Esophagus muscularis mucosa (tissue), 4 donors: ENCODE results near the gene EHD2. TPM values are rescaled to one million over a fixed set of nuclear protein-coding genes. Genes with fewer than 3 reads are reported as not detected.

Experiments used
- DNase-seq: peaks from one replicate; pipeline ENCODE4 v3.0.0-alpha.2; 2017; ENCODE audit errors: extremely low spot score
- H3K27ac ChIP-seq, 4 donors: fragments of 200-600 bp; sonication (generic); replicated peaks in 1 of 4; 1 replicate in 3 of 4; 2 replicates in 1 of 4; pipeline ENCODE4 v1.5.1; 2016 to 2019; ENCODE audit warnings: mild to moderate bottlenecking in 1 of 4
- H3K27me3 ChIP-seq, 4 donors: fragments of 200-600 bp; sonication (generic); one replicate each; pipeline versions ENCODE4 v1.5.1 to v1.6.0; 2016 to 2019
- H3K36me3 ChIP-seq, 4 donors: fragments of 200-600 bp; sonication (generic); one replicate each; pipeline ENCODE4 v1.5.1; 2016 to 2019
- H3K4me1 ChIP-seq, 4 donors: fragments of 200-600 bp; sonication (generic); one replicate each; pipeline ENCODE4 v1.5.1; 2016 to 2019
- H3K4me3 ChIP-seq, 4 donors: fragments of 200-600 bp; sonication (generic); 1 replicate in 2 of 4; 2 replicates in 2 of 4; pipeline ENCODE4 v1.5.1; 2016 to 2019; ENCODE audit warnings: mild to moderate bottlenecking in 4 of 4, moderate library complexity in 1 of 4
- H3K9me3 ChIP-seq, 4 donors: fragments of 200-600 bp; sonication (generic); 1 replicate in 3 of 4; 2 replicates in 1 of 4; pipeline ENCODE4 v1.5.1; 2016 to 2019
- EP300 ChIP-seq: sonication (generic); formaldehyde crosslinking; IDR thresholded peaks from one replicate; pipeline ENCODE4 v1.6.1; 2017; ENCODE audit warnings: antibody characterized with exemption
- POLR2A ChIP-seq: fragments of 450-650 bp; IDR thresholded peaks from one replicate; pipeline ENCODE4 v1.6.1; 2017; ENCODE audit warnings: antibody characterized with exemption, moderate library complexity, mild to moderate bottlenecking, low read depth
- POLR2AphosphoS5 ChIP-seq, 2 donors: sonication (generic); formaldehyde crosslinking; IDR thresholded peaks; one replicate each; pipeline ENCODE4 v1.6.1; 2017; ENCODE audit warnings: antibody characterized with exemption in 2 of 2
- WGBS: methylation state at CpG from one replicate; pipeline ENCODE4 v1.1.5; 2018; 5-methylcytosine and 5-hydroxymethylcytosine counted together
- intact Hi-C: fragments of 100-400 bp; cut with DNase I; formaldehyde crosslinking; loops from one replicate; pipeline ENCODE4 v1.15.1; 2023
- total RNA-seq, 4 donors: library from RNA; depleted of rRNA; stranded (reverse); fragments of >200 nt; gene quantifications; one replicate each; pipeline versions ENCODE4 v1.1.0 to v1.2.1, GENCODE V29; 2016
- TF ChIP-seq, protein P1 (sequence below), 3 experiments: fragments of 200-600 bp in 2 of 3; fragments of 450-650 bp in 1 of 3; sonication (generic) in 2 of 3; IDR thresholded peaks; one replicate each; pipeline ENCODE4 v1.5.1; 2017 to 2019; ENCODE audit warnings: antibody characterized with exemption in 3 of 3, mild to moderate bottlenecking in 2 of 3, moderate library complexity in 1 of 3

Gene EHD2
- total RNA-seq, 4 donors from 2014 or later, result 154 to 444 (median 250) TPM

DNA sequence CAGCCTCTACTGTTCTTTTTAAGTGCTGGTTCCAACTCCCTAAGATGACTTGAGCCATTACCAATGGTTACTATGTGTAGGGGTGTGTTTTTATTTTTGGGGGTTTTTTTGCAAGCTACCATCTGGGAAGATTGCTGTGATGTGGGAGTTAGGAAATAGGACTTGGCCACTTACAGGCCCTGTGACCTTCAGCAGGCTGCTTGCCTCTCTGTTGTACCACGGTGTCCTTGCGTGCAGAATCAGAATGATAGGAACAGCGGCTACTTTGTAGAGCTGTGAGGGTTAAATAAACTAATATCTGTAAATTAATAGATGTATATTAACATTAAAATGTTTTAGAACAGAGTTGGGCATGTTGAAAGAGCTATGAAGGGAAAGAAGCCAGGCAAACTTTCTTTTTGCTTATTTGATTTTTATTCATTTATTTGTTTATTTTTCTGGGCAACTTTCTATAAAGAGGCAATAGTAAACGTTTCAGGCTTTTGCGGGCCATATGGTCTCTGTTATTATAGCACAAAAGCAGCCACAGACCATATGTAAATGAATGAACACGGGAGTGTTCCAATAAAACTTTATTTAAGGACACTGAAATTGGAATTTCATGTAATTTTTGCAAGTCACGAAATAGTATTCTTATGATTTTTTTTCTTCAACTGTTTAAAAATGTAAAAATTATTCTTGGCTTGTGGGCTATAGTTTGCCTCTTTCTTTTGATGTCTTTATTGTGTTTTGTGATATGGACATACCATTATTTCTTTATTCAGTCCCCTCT is 26.4 kb upstream of the EHD2 start:
- Histone ChIP-seq H3K27me3 (no peaks in the 10 kb centered on the region), H3K36me3 (peaks cover 0 to 46% (median 30%) of the 10 kb centered on the region in 4 donors), H3K9me3 (no peaks in the 10 kb centered on the region), H3K4me1 (no peaks in the 10 kb centered on the region), H3K4me3 (no peak overlapping the region), H3K27ac (no peak overlapping the region)
- TF ChIP-seq, protein P1, sequence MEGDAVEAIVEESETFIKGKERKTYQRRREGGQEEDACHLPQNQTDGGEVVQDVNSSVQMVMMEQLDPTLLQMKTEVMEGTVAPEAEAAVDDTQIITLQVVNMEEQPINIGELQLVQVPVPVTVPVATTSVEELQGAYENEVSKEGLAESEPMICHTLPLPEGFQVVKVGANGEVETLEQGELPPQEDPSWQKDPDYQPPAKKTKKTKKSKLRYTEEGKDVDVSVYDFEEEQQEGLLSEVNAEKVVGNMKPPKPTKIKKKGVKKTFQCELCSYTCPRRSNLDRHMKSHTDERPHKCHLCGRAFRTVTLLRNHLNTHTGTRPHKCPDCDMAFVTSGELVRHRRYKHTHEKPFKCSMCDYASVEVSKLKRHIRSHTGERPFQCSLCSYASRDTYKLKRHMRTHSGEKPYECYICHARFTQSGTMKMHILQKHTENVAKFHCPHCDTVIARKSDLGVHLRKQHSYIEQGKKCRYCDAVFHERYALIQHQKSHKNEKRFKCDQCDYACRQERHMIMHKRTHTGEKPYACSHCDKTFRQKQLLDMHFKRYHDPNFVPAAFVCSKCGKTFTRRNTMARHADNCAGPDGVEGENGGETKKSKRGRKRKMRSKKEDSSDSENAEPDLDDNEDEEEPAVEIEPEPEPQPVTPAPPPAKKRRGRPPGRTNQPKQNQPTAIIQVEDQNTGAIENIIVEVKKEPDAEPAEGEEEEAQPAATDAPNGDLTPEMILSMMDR (IDR thresholded peaks at IDR 0.05), result no peak
- TF ChIP-seq POLR2A (no peak), EP300 (no peak), POLR2AphosphoS5 (IDR thresholded peaks at IDR 0.05) (no peak)
- WGBS, result 89% methylated on average over 7 of the region's 7 CpGs
- no peak for DNase-seq
- intact Hi-C loops, result no loop called here

DNA sequence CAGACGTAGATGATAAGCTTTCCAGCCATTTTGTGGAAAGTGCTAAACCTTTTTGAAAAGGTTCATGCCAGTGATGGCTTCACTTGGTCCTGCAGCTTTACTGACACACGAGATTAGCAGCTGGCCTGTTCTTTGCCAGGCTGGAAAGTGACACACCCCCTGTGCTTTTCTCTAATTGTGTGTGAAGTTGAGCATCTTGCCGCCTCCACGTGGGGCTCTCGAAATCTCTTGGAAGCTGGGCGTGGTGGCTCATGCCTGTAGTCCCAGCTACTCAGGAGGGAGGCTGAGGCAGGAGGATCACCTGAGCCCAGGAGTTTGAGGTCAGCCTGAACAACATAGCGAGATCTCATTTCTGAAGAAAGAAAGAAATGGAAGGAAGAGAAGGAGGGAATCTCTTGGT is 25.3 kb upstream of the EHD2 start:
- Histone ChIP-seq H3K27me3 (no peaks in the 10 kb centered on the region), H3K4me1 (peaks cover 0 to 2% (median 0%) of the 10 kb centered on the region in 4 donors), H3K9me3 (no peaks in the 10 kb centered on the region), H3K27ac (no peak overlapping the region), H3K36me3 (peaks cover 0 to 52% (median 39%) of the 10 kb centered on the region in 4 donors), H3K4me3 (no peak overlapping the region)
- DNase-seq, result no peak
- 87% methylated on average over 7 of the region's 7 CpGs for WGBS
- intact Hi-C loops, result no loop called here
- TF ChIP-seq POLR2A (no peak), POLR2AphosphoS5 (IDR thresholded peaks at IDR 0.05) (no peak), EP300 (no peak)
- TF ChIP-seq, protein P1 (IDR thresholded peaks at IDR 0.05), result no peak

DNA sequence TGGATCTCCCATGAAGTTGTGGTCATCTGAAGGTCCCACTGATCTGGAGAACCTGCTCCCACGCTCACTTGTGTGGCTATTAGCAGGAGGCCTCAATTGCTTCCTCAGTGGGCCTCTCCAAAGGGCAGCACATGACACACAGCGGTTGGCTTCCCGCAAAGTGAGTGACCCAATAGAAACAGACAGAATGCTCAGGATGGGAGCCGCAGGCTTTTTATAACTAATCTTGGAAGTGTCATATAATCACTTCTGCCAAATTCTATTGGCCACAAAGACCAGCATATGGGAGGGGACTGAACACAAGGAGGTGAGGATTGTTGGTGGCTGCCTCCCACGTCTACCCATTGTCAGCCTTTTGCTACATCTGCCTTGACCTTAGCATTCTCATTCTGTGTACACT is 22.1 kb upstream of the EHD2 start:
- WGBS, result 90% methylated on average over 5 of the region's 5 CpGs
- no peak for TF ChIP-seq EP300
- TF ChIP-seq POLR2AphosphoS5 (IDR thresholded peaks at IDR 0.05), result no peak
- no peak overlapping the region for H3K4me3 ChIP-seq
- H3K27me3 ChIP-seq, result no peaks in the 10 kb centered on the region
- H3K4me1 ChIP-seq, result peaks cover 0 to 12% (median 0%) of the 10 kb centered on the region in 4 donors
- H3K27ac ChIP-seq, result no peak overlapping the region
- peaks cover 0 to 60% (median 44%) of the 10 kb centered on the region in 4 donors for H3K36me3 ChIP-seq
- no peaks in the 10 kb centered on the region for H3K9me3 ChIP-seq
- intact Hi-C loops, result no loop called here
- no peak for DNase-seq

DNA sequence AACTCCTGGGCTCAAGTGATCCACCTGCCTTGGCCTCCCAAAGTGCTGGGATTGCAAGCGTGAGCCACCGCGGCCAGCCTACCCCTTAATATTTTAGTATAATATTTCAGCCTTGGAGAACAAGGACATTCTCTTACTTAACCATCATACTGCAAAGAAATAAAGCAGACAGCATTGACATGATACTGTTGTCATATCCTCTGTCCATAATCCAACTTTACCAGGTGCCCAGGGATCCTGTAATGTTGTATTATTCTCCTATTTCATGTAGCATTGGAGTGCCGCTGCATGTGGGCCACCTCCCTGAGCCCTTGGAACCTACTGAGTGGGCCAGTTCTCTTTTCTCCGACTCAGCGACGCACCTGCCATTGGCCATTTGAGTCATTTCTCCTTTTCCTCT is 21.4 kb upstream of the EHD2 start:
- Histone ChIP-seq H3K27ac (no peak overlapping the region), H3K4me1 (peaks cover 0 to 12% (median 0%) of the 10 kb centered on the region in 4 donors), H3K36me3 (peaks cover 4 to 60% (median 44%) of the 10 kb centered on the region in 4 donors), H3K27me3 (no peaks in the 10 kb centered on the region), H3K4me3 (no peak overlapping the region), H3K9me3 (no peaks in the 10 kb centered on the region)
- no peak for TF ChIP-seq POLR2AphosphoS5 (IDR thresholded peaks at IDR 0.05)
- no peak for TF ChIP-seq EP300
- no peak for TF ChIP-seq POLR2A
- TF ChIP-seq, protein P1 (IDR thresholded peaks at IDR 0.05), result no peak
- no peak for DNase-seq
- intact Hi-C loops, result no loop called here
- 53% methylated on average over 7 of the region's 7 CpGs for WGBS

DNA sequence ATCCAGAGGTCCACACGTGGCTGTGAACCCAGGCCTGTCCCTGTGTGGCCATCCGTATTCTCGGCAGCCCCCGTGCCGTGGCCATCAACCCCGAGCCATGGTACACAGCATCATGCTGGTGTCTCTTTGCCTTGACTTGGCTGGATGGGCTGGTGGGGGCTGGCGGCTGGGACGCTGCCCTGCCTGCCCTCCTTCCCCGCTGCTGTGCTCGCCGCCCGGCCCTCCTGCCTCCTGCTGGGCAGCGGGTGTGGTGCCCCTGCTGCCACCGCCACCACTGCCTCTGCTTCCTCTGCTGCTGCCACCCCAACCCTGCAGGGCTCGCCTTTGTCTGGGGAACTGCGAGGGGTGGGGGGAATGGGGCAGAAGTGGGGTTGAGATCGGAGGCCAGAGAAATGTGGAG is 19.7 kb upstream of the EHD2 start:
- Histone ChIP-seq H3K27ac (no peak overlapping the region), H3K9me3 (no peaks in the 10 kb centered on the region), H3K4me1 (peaks cover 6 to 24% (median 9%) of the 10 kb centered on the region in 4 donors), H3K4me3 (no peak overlapping the region), H3K36me3 (peaks cover 5 to 64% (median 44%) of the 10 kb centered on the region in 4 donors), H3K27me3 (no peaks in the 10 kb centered on the region)
- DNase-seq, result no peak
- WGBS, result 86% methylated on average over 11 of the region's 17 CpGs
- no peak for TF ChIP-seq POLR2AphosphoS5 (IDR thresholded peaks at IDR 0.05)
- TF ChIP-seq EP300, result no peak
- TF ChIP-seq POLR2A, result no peak
- TF ChIP-seq, protein P1 (IDR thresholded peaks at IDR 0.05), result no peak
- intact Hi-C loops, result no loop called here
